Coronary artery (tissue), 2 donors: Measurements from ENCODE around the gene AP1M1.
A peak's percentile ranks its signal among the peaks of the same experiment; 100 is the strongest.

Source experiments
- DNase-seq: peaks from one replicate; pipeline ENCODE4 v3.0.0-alpha.2; 2017; ENCODE audit warnings: low spot score
- H3K27ac ChIP-seq, 2 donors: fragments of 200-600 bp; sonication (generic); one replicate each; pipeline ENCODE4 v1.5.1; 2016 to 2019
- H3K4me3 ChIP-seq: fragments of 200-600 bp; sonication (generic); 2 replicates; pipeline ENCODE4 v1.5.1; 2016; ENCODE audit warnings: mild to moderate bottlenecking, moderate library complexity
- TF ChIP-seq, protein P1 (sequence below): fragments of 200-600 bp; sonication (generic); IDR thresholded peaks from one replicate; pipeline ENCODE4 v1.5.1; 2019; ENCODE audit warnings: antibody characterized with exemption

Gene AP1M1

GRCh38 chr19:16232568-16232967, 34.9 kb downstream of the AP1M1 start:
- no peak overlapping the region for H3K27ac ChIP-seq
- TF ChIP-seq, protein P1, sequence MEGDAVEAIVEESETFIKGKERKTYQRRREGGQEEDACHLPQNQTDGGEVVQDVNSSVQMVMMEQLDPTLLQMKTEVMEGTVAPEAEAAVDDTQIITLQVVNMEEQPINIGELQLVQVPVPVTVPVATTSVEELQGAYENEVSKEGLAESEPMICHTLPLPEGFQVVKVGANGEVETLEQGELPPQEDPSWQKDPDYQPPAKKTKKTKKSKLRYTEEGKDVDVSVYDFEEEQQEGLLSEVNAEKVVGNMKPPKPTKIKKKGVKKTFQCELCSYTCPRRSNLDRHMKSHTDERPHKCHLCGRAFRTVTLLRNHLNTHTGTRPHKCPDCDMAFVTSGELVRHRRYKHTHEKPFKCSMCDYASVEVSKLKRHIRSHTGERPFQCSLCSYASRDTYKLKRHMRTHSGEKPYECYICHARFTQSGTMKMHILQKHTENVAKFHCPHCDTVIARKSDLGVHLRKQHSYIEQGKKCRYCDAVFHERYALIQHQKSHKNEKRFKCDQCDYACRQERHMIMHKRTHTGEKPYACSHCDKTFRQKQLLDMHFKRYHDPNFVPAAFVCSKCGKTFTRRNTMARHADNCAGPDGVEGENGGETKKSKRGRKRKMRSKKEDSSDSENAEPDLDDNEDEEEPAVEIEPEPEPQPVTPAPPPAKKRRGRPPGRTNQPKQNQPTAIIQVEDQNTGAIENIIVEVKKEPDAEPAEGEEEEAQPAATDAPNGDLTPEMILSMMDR: no peak
- H3K4me3 ChIP-seq: no peak overlapping the region
- no peak for DNase-seq

- TF ChIP-seq, protein P1: no peak
- H3K27ac ChIP-seq: no peak overlapping the region
- no peak for DNase-seq
- no peak overlapping the region for H3K4me3 ChIP-seq
Measured at GRCh38 chr19:16233081-16233776, 35.5 kb downstream of the AP1M1 start.

DNA sequence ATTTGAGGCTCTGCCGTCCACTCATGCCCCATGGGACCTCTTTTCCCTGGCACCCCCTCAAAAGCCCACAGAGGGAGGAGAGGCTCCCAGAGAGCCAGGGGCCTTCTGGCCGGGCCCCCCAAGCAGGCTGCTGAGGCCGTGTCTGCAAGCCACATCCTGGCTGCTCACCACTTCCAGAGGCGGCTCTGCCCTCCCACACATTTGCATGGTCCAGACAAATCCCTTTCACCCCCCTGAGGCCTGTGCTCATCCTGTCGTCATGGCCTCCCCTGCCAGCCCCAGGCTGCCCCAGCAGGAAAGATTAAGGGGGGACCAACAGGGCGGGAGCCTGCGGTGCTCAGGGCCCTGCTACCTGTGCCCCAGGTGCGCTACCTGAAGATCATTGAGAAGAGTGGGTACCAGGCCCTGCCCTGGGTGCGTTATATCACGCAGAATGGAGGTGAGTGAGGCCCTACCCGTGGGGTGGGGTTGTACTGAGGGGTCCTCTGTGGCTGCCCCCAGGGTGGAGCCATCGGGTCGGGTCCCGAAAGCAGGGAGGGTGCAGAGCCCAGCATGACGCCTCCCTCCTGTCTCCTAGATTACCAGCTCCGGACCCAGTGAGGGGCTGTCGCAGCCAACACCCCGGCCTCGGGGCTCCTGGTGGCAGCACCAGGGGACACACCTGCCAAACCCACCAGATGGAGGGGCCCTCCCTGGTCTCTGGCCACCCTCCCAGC, 36.3 kb downstream of the AP1M1 start:
- no peak for DNase-seq
- Histone ChIP-seq H3K4me3 (no peak overlapping the region), H3K27ac (no peak overlapping the region)
- TF ChIP-seq, protein P1: no peak

DNA sequence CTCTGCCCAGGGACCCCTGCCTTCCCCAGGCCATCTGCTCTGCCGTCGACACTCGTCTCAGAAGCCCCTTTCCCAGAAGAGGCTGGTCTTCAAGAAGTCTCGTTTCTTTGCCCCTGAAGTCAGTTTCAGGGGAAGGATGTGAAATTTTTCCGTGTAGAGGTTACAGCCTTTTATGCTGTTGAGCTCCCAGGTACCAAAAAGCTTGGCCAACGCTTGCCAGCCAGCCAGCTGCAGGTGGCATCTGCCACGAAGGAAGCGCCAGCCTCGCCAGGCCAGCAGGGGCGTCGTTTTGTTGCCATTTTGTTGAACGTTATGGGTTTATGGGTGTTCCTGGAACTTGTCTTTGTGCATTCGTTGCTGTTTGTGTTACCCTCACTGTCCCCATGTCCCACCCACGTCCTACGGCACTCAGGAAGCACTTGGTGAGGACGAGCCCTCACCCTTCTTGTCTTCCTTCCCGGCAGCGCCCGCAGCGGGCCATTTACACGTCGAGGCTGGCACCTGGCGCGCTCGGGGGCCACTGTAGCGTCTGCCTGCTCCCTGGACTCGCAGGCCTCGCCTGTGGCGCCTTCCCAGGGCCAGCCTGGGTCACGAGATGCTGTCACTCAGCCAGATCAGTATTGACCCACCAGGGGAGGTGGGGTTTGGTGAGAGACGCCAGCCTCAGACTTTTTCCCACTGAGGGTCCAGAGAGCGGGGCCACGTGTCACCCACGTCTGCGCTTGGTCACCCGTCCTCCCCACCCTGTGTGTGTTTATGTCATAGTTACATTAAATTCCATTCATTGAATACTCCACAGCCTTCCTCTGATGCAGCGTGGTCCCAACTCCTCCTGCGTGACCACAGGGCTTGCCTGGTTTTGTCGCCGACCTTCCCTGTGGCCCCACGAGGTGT, 37.1 kb downstream of the AP1M1 start:
- no peak for DNase-seq
- Histone ChIP-seq H3K4me3 (no peak overlapping the region), H3K27ac (no peak overlapping the region)
- TF ChIP-seq, protein P1: no peak

DNA sequence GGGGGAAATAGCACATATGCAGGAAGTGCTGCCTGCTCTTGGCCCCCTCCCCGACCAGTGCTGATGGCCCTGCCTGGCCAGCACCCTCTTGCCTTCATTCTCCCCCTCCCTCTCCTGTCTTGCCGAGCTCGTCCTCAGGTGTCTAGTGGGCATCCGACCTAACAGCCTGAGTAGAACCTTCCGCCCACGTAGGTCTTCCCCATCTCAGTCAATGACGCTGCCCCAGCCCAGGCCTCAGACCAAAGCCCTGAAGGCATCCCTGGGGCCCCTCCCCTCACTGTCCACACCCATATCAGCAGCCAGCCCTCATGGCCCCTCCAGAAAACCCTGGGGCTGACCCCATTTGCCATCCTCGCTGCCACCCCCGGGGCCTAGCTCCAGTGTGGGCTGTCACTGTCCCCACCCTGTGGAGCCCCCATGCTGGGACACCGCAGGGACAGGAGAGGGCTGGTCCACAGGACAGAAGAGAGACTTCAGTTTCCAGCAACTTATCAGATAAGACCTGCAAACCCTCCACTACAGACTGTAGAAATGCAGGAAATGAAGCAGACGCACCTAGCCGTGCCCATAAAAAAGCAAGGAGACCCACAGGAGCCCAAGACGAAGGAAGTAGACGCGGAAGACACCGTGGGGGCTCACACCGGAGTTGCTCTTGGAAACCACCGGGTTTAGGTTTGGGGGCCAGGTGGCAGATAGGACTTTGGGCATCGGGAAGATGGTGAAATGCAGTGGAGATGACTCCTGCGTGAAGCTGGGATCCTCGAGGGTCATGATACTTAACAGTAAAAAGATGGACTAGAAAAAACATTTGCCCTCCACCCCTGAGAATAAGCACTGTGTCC, 38.3 kb downstream of the AP1M1 start:
- TF ChIP-seq, protein P1: no peak
- DNase-seq: peak; percentile 68
- Histone ChIP-seq H3K4me3 (no peak overlapping the region), H3K27ac (no peak overlapping the region)

DNA sequence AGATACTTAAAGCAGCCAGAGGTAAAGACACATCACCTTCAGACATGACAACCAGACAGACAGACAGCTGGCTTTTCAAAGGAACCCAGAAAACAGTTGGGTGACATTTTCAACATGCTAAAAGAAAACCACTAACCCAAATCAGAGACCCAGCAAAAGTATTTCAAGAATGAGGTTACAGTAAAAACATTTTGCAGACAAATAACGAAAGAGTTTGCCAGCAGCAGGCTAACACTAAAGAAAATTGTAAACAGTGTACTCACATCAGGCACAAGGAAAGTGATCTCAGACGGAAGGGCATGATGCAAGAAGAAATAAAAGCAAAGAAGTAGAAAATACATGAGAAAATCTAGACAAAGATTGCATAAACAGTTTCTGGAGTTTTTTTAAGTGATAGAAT, 46.4 kb downstream of the AP1M1 start:
- no peak for DNase-seq
- TF ChIP-seq, protein P1: no peak
- Histone ChIP-seq H3K27ac (no peak overlapping the region), H3K4me3 (no peak overlapping the region)
